HEK293T (cell line): Measurements from ENCODE around the gene SEC14L1.

Experiments
- BHLHE40 ChIP-seq: fragments of 450-650 bp; IDR thresholded peaks from 2 replicates; pipeline ENCODE4 v1.6.1; 2016; ENCODE audit warnings: mild to moderate bottlenecking, moderate library complexity, borderline replicate concordance
- CTBP1 ChIP-seq: fragments of 450-650 bp; IDR thresholded peaks from 2 replicates; pipeline ENCODE4 v1.6.1; 2016; ENCODE audit warnings: borderline replicate concordance
- ELF4 ChIP-seq: fragments of 450-650 bp; IDR thresholded peaks from 2 replicates; pipeline ENCODE4 v1.6.1; 2017; ENCODE audit warnings: antibody characterized with exemption
- FOXA1 ChIP-seq: fragments of 450-650 bp; IDR thresholded peaks from 2 replicates; pipeline ENCODE4 v1.6.1; 2016; ENCODE audit warnings: mild to moderate bottlenecking
- FOXK2 ChIP-seq: fragments of 450-650 bp; IDR thresholded peaks from 2 replicates; pipeline ENCODE4 v1.6.1; 2016; ENCODE audit warnings: mild to moderate bottlenecking
- FOXM1 ChIP-seq: fragments of 450-650 bp; IDR thresholded peaks from 2 replicates; pipeline ENCODE4 v1.6.1; 2017; ENCODE audit warnings: mild to moderate bottlenecking, borderline replicate concordance
- HDGF ChIP-seq: fragments of 450-650 bp; IDR thresholded peaks from 2 replicates; pipeline ENCODE4 v1.6.1; 2017; ENCODE audit warnings: antibody characterized with exemption, borderline replicate concordance
- L3MBTL2 ChIP-seq: fragments of 450-650 bp; conservative IDR thresholded peaks from 2 replicates; pipeline ENCODE4 v1.6.1; 2016; ENCODE audit warnings: mild to moderate bottlenecking
- LEF1 ChIP-seq: fragments of 450-650 bp; IDR thresholded peaks from 2 replicates; pipeline ENCODE4 v1.6.1; 2017; ENCODE audit warnings: mild to moderate bottlenecking, borderline replicate concordance
- NFRKB ChIP-seq: fragments of 450-650 bp; IDR thresholded peaks from 2 replicates; pipeline ENCODE4 v1.6.1; 2016; ENCODE audit warnings: mild to moderate bottlenecking, moderate library complexity
- SP1 ChIP-seq: fragments of 450-650 bp; IDR thresholded peaks from 2 replicates; pipeline ENCODE4 v1.6.1; 2017
- SUZ12 ChIP-seq: fragments of 450-650 bp; IDR thresholded peaks from 2 replicates; pipeline ENCODE4 v1.6.1; 2016; ENCODE audit warnings: mild to moderate bottlenecking

GRCh38 chr17:77151186-77151585 is 10.4 kb downstream of the SEC14L1 start:
- TF ChIP-seq FOXM1 (no peak), FOXA1 (no peak), ELF4 (no peak), FOXK2 (no peak), NFRKB (no peak), HDGF (no peak), L3MBTL2 (no peak), SP1 (no peak), CTBP1 (no peak), LEF1 (no peak), BHLHE40 (no peak), SUZ12 (no peak)
